Measurements from ENCODE around the gene FBF1.
"Not testable (repeated sequence)": the region's sequence is repeated elsewhere in the genome, so short reads cannot be mapped to it uniquely, and the experiment has no call there.

The FBF1 gene, protein sequence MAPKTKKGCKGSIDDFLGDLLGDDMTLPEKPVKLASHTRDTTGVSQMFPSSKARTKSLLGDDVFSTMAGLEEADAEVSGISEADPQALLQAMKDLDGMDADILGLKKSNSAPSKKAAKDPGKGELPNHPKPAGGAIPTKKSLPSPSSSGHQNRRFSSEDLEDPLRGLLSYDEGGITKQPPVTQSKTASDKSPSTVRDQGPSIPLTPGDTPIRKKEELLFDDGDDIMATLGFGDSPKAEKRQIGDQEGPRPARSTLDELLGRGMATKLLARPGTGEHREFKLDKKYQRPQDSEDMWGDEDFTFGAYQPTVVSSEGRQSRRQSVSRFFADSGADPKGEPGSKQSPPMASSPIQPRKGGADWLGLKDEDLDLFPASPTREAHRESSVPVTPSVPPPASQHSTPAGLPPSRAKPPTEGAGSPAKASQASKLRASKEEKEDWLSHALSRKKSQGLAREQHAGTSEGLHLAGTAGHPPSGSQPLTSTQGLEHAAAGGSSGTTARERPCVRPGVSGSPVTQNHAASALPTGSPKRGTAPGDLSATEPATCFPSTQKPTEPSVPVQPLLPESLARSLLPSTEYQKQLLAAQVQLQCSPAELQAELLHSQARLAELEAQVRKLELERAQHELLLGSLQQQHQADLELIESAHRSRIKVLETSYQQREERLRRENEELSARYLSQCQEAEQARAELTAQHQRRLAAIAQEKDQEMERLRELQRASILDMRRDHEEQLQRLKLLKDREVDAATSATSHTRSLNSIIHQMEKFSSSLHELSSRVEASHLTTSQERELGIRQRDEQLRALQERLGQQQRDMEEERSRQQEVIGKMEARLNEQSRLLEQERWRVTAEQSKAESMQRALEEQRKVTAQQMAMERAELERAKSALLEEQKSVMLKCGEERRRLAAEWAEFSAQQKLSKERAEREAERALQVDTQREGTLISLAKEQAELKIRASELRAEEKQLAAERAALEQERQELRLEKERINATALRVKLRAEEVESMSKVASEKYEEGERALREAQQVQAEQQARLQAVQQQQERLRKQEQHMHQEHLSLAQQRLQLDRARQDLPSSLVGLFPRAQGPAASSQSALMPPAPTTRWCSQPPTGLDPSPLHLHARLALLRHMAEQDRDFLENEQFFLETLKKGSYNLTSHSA
- 3.5 to 13.0 reads per million in 2 experiments for total RNA-seq

DNA sequence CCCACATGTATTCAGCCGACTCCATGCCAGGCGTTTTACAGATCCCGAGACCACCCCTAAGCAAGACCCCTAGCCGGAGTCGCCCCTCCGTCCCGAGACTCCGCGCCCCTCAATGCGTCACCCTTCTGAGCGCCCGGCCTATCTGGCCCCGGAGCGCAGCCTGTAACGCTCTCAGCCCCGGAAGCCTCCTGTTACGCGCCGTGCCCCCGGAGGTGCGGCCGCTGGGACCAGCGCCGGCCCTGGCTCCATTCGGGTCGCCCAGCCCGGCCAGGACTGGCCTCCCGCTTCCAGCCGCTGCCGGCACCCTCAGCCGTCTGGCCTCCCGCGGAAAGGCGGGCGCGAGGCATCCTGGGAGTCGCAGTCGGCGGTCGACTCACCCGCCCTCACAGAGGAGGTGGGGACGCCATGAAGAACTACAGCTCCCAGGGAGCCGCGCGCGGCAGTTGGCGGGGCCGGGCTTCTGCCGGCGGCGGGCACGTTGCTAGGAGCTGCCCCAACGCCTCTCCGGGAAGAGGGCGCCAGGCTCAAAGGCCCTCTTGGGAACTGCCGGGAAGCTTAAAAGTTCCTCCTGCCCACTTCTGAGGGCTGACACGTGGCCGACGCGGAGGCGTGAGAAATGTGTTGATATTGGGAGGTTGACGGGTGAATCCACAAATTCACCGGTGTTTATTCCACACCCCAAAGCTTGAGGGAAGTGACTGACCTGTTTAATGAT, at the start of gene FBF1:
Gene FBF1, minus strand, starts transcription at position 316 of the 715 bp plus-strand sequence. CDS start 2,893 bp downstream, outside the sequence.
- peak; percentile 85 for DNase-seq (ENCODE audit: low read depth)

DNA sequence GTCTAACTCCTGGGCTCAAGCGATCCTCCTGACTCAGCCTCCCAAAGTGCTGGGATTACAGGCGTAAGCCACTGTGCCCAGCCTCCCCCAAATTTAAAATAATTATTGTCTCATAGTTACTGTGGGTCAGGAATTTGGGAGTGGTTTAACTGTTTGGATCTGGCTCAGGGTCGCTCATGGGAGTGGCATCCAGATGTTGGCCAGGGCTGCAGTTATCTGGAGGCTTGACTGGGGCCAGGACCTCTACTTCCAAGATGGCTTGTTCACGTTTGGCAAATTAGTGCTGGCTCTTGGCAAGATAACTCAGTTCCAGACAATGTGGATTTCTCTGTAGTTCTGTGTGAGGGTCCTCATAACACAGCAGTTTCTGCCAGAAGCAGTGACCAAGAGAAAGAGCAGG, 46.2 kb upstream of the FBF1 start:
- DNase-seq (ENCODE audit: low read depth), result no peak

DNA sequence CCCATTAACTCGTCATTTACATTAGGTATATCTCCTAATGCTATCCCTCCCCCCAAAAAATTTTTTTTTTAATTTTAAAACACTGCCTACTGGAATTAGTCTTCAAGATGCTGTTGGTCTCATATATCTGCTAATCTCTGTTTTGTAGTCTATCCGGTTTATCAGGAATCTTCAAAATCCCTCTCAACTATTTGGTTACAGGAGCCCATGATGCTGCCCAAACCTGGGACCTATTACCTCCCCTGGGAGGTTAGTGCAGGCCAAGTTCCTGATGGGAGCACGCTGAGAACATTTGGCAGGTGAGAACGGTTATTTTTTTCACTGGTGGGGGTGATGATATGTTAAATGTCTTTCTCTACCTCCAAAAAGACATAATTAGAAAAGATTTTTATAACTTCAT, 45.1 kb upstream of the FBF1 start:
- no peak for DNase-seq (ENCODE audit: low read depth)

DNA sequence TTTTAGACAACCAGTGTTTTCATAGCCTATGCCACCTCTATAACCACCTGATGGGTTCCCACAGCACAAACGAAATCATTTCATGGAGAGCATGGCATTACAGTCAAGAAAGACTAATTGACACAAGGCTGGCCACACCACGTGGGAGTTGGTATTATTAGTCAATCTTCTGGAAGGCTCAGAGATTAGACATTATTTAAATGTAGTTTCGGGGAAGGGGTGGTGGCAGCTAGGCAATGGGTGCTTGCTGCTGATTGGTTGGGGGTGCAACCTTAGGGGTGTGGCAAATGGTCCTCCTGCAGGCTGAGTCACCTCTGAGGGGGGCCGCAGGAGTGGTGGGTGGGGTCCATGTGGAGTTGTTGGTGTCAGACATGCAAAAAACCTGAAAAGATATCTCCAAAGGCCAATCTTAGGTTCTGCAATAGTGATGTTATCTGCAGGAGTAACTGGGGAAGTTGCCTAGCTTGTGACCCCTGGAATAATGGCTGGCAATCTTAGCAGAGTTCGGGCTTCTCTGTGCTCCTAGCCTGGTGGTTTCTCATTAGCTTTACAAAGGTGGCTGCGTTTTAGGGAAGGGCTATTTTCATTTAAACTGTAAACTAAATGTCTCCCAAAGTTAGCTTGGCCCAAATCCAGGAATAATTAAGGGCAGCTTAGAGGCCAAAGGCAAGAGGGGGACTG, 42.8 kb upstream of the FBF1 start:
- no peak for DNase-seq (ENCODE audit: low read depth)

DNA sequence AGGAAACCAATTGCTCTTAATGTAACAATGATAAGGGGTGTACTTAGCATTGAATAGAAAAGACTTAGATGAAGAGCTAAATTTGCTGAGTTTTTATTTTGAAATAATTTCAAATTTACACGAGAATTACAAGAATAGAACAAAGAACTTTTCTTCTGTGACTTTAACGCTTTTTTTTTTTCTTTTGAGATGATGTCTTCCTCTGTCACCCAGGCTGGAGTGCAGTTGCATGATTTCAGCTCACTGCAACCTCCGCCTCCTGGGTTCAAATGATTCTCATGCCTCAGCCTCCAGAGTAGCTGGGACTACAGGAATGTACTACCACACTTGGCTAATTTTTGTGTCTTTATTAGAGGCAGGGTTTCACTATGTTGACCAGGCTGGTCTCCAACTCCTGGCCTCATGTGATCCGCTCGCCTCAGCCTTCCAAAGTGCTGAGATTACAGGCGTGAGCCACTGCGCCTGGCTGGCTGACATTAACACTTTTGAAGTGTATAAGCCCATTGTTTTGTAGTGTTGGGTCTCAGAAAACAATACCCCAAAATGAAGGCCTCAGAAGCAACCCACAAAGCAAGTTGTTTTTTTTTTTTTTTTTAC, 40.3 kb upstream of the FBF1 start:
- DNase-seq (ENCODE audit: low read depth), result no peak

DNA sequence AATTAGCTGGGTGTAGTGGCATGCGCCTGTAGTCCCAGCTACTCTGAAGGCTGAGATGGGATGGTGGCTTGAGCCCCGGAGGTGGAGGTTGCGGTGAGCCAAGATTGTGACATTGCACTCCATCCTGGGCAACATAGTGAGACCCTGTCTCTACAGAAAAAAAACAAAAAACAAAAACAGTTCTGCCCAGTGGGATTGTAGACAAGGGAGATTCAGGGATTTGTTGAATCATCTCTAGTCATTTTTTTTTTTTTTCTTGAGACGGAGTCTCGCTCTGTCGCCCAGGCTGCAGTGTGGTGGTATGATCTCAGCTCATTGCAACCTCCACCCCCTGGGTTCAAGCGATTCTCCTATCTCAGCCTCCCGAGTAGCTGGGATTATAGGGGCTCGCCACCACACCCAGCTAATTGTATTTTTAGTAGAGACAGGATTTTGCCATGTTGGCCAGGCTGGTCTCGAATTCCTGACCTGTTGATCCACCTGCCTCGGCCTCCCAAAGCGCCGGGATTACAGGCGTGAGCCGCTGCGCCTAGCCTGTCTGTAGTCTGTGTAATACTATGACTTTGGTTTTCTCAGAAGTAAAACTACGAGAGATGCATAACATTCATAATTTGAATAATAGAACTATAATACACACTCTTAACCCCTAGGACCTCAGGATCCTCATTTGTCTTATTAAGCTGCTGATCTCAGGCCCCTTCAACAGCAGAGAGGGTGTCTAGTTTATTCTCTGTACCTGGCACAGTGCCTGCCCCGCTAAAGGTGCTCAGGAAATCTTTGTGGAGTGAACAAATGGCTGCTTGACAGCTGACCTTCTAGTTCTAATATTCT, 39.6 kb upstream of the FBF1 start:
- no peak for DNase-seq (ENCODE audit: low read depth)

DNA sequence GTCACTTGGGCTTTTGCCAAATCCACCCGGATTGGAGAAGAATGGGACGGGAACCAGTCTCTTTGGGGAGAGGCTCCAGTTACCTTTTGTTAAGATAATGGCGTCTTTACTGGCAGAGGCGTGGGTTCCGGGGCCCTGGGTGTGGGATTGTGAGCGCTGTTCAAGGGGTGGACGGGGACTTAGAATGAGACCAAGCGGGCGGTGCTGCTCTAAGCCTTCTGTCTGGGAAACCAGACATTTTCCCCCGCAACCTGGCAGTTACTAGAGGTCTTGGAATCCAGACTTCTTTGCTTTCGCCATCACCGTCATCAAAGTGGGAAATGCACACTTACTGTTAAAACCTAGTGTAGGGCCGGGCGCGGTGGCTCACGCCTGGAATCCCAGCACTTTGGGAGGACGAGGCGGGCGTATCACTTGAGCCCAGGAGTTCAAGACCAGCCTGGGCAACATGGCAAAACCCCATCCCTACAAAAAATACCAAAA, 38.9 kb upstream of the FBF1 start:
- DNase-seq (ENCODE audit: low read depth), result no peak

DNA sequence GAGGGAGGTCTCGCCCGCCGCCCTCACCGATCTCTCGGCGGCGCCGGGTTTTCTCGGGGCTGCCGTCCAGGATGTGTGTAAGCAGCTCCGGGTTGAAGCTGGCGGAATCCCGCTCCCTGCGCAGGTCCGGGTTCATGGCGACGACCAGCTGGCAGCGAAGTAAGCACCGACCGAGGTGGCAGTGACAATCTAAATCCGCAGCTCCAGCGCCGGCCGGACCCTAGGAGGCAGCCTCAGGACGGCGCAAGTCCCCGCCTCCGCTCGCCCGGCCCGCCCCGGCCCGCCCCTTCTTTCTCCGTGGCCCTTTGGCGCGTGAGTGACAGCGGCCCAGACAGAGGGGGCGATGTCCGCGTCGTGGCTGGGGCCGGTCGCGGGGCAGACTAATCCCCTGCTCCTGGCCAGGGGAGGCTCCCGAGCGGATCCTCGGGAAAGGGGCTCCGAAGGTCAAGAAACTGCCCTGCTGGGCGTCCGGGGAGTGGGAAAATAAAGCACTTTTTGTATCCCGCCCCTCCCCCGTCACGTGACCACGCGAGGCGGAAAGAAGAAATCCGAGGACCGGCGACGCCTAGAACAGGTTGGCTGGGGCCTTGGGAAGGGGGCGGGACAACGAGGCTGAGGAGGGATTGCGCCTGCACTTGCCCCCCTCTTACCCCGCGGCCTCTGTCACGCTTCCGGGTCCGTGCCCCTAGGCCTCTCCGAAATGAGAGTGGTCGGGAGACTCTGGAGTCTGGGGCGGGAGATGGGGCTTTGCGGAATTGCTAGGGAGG, 38.3 kb upstream of the FBF1 start, which contains the start of the genes ACOX1 and TEN1:
Gene ACOX1, minus strand, starts transcription at position 229 of the 767 bp plus-strand sequence. Its CDS starts 93 bp downstream, at position 136.
Gene TEN1, plus strand, starts transcription at position 303 of the 767 bp plus-strand sequence. CDS start 6,953 bp downstream, outside the sequence.
- DNase-seq (ENCODE audit: low read depth), result peak; percentile 92

DNA sequence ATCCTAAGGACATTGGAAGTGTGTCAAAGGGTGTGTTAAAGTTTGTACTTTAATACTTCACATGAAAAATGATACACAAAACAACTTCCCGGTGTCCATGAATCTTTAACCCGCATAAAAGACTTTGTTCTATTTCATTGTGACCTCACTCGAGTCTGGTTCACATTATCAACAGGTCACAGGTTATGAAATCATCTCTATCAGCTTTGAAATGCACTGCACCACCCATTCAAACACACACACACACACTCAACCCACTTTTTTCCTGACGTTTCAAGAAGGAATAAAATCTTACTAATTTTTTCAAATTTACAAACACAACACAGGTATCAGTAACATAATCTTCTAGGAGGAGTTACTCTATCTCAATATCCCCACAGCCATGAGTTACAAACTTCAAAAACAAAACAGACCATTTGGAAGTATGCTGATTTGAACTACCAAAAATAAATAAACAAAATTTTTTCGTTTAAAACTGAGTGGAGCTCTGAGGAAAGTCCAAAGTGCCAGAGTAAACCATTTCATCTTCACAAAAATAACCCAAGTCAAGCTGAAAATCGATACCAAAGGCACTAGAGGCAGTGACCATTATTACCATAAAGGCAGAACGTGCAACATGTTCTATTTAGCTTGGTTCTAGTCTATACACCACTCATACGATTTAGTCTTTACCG, 35.5 kb upstream of the FBF1 start:
- no peak for DNase-seq (ENCODE audit: low read depth)

DNA sequence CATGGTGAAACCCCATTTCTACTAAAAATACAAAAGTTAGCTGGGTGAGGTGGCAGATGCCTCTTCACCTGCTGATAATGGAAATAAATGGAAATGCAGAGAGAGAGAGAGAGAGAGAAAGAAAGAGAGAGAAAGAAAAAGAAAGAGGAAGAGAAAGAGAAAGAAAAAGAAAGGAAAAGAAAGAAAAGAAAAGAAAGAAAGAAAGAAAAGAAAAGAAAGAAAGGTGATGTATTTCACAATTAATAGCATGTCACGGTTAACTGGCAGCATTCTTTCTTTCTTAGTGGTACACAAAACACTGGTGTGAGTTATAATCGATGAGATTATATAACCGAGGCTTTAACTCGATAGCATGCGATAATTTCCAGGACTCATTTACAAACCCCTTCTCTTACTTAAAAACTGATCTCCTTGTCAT, 34.9 kb upstream of the FBF1 start:
- DNase-seq (ENCODE audit: low read depth), result no peak

DNA sequence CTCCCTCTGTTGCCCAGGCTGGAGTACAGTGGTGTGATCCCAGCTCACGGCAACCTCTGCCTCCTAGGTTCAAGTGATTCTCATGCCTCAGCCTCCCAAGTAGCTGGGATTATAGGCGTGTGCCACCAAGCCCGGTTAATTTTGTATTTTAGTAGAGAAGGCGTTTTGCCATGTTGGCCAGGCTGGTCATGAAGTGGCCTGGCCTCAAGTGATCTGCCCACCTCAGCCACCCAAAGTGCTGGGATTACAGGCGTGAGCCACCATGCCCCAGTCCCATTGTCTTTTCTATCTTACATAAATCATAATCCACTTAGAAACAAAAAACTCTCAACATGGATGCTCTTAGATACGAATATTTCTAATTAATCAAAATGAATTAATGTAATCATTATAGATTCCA, 34.3 kb upstream of the FBF1 start:
- DNase-seq (ENCODE audit: low read depth), result not testable (repeated sequence)

DNA sequence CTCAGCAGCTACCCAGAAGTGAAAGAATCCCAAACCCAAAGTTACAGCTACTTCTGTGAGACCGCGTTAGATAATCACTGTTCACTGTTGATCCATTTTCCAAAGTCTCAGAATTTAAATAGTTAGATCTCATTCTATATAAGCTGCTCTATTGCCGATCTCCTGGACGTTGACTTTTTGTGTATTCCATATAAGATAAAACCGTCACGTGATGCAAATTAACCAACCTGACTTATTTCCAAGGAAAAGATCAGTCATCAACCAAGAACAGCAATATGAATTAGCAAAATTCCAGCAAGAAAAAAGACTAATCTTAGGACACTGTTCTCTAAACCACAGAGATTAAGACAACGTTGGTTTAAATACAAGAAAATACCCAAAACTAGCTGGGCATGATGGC, 29.8 kb upstream of the FBF1 start:
- DNase-seq (ENCODE audit: low read depth), result no peak

DNA sequence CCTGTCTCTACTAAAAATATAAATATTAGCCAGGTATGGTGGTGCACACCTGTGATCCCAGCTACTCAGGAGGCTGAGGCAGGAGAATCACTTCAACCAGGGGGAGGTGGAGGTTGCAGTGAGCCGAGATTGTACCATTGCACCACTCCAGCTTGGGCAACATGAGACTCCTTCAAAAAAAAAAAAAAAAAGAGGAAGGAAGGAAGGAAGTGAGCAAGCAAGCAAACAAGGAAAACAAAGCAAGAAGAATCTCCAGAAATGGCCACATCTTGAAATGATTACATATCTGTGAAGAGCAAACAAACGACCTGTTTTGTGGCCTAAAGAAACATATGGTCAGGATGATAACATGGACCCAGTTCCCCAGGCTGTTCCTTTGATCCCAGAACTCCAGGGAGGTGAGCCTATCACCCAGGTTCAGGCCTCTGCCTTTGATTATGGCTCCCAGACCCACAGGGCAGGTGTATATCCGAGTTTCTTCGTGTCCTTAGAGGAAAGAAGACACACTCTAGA, 29.2 kb upstream of the FBF1 start:
- DNase-seq (ENCODE audit: low read depth), result no peak

DNA sequence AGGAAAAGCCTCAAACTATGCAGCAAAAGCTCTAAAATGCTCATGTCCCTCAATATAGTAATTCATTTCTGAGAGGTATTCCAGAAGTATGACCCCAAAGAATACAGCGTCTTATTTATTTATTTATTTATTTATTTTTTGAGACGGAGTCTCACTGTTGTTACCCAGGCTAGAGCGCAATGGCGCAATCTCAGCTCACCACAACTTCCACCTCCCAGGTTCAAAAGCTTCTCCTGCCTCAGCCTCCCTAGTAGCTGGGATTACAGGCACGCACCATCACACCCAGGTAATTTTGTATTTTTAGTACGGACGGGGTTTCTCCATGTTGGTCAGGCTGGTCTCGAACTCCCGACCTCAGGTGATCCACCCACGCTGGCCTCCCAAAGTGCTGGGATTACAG, 28.2 kb upstream of the FBF1 start:
- DNase-seq (ENCODE audit: low read depth), result not testable (repeated sequence)

DNA sequence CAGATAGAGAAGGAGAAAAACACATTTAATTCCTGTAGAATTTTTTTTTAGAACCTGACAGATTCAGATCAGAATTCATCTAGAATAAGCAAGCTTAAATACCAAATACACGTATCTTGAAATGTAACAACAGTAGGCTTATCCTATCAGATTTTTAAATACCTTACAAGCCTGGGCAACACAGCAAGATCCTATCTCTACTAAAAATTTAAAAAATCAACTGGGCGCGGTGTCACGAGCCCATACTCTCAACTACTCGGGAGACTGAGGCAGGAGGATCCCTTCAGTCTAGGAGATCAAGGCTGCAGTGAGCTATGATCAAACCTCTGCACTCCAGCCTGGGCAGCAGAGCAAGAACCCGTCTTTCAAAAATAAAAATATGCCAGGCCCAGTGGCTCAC, 24.6 kb upstream of the FBF1 start:
- DNase-seq (ENCODE audit: low read depth), result no peak

DNA sequence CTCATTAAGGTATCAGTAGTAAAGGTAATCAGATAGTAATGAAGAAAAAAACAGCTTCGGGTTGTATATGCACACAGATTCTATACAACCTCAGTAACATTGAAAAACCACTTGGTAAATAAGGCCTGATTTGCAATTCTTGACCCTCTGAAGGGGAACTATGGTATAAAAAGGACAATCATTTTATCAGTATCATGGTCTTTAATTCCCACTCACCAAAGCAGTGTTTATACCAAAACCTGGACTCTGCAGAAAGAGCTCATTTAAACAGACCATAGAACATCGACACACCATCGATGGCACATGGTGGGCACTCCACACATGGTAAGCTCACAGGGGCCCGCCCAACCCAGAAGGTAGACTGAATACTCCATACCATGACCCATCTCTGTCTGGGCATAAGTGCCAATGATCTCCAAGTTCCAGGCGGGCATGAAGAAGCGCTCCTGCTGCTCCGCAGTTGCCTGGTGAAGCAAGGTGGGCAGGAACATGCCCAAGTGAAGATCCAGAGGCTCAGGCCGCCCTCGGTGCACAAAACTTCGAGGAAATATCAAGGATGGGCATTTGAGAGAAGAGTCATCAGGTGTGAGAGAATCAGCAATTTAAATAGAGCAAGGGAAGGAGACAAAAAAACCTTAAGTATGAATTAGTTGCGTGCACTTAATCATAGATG, 19.1 kb upstream of the FBF1 start:
- no peak for DNase-seq (ENCODE audit: low read depth)
